IMR-90 (cell line): ENCODE data around the gene PFDN1. TPM values are rescaled to one million over a fixed set of nuclear protein-coding genes. Genes with fewer than 3 reads are reported as not detected.

ENCODE experiments used
- ATAC-seq: fragments of 200-7000 bp; cut with Tn5 transposase; 2 replicates; pipeline ENCODE4 v1.9.1; 2020; ENCODE audit warnings: low read depth, mild to moderate bottlenecking, moderate library complexity
- BruUV-seq: library from RNA; stranded (reverse); fragments of 400-500 nt; replicated peaks from 2 replicates; lab custom pipeline; 2021; lab: Mats Ljungman, UMichigan
- CTCF ChIA-PET: fragments of 300-600 bp; formaldehyde crosslinking; extraction: SDS; loops from one replicate; lab custom pipeline; 2021; ENCODE audit warnings: antibody characterized with exemption; lab: Yijun Ruan, JAX
- POLR2A ChIA-PET: fragments of 300-600 bp; sonication (Branson Sonifier 250); formaldehyde crosslinking; loops from one replicate; lab custom pipeline; 2022; ENCODE audit warnings: antibody characterized with exemption; ENCODE audit not compliant: unreplicated experiment; lab: Charles Lee
- DNase-seq: peaks from one replicate; pipeline ENCODE4 v3.0.0; 2013
- H2AFZ ChIP-seq: replicated peaks from 2 replicates; pipeline ENCODE3; 2013; ENCODE audit warnings: low read length, mild to moderate bottlenecking; ENCODE audit not compliant: poor library complexity
- H2AK5ac ChIP-seq: 2 replicates; pipeline ENCODE4 v1.6.1; 2013; ENCODE audit warnings: low read depth, low read length, inconsistent platforms
- H2AK9ac ChIP-seq: replicated peaks from 2 replicates; pipeline ENCODE3; 2013; ENCODE audit warnings: mild to moderate bottlenecking, low read depth, low read length, moderate library complexity; ENCODE audit not compliant: poor library complexity
- H2BK120ac ChIP-seq: 2 replicates; pipeline ENCODE4 v1.6.1; 2013; ENCODE audit warnings: low read depth, low read length, inconsistent platforms
- H2BK15ac ChIP-seq: 3 replicates; pipeline ENCODE4 v1.6.1; 2013; ENCODE audit warnings: low read depth, low read length, inconsistent platforms
- H2BK20ac ChIP-seq: 2 replicates; pipeline ENCODE4 v1.6.1; 2013; ENCODE audit warnings: low read depth, mild to moderate bottlenecking, inconsistent platforms, low read length, moderate library complexity
- H2BK5ac ChIP-seq: 2 replicates; pipeline ENCODE4 v1.6.1; 2013; ENCODE audit warnings: mild to moderate bottlenecking, low read depth, low read length, inconsistent platforms; ENCODE audit not compliant: poor library complexity, severe bottlenecking
- H3K14ac ChIP-seq: replicated peaks from 2 replicates; pipeline ENCODE4 v1.6.1; 2013; ENCODE audit warnings: low read depth, low read length, inconsistent platforms
- H3K18ac ChIP-seq: 2 replicates; pipeline ENCODE4 v1.6.1; 2013; ENCODE audit warnings: low read depth, low read length, control low read depth
- H3K23ac ChIP-seq: 2 replicates; pipeline ENCODE4 v1.6.1; 2013; ENCODE audit warnings: low read depth, low read length, inconsistent platforms
- H3K27ac ChIP-seq: 2 replicates; pipeline ENCODE4 v1.5.1; 2013; ENCODE audit warnings: mild to moderate bottlenecking, control low read depth, low read length; ENCODE audit not compliant: insufficient read depth
- H3K27me3 ChIP-seq: 2 replicates; pipeline ENCODE4 v1.6.1; 2013; ENCODE audit warnings: low read length; ENCODE audit not compliant: control insufficient read depth, insufficient read depth
- H3K36me3 ChIP-seq: 2 replicates; pipeline ENCODE4 v1.6.1; 2013; ENCODE audit warnings: low read length, mixed read lengths; ENCODE audit not compliant: control insufficient read depth, insufficient read depth
- H3K4ac ChIP-seq: 2 replicates; pipeline ENCODE4 v1.6.1; 2013; ENCODE audit warnings: low read depth, low read length, inconsistent platforms
- H3K4me1 ChIP-seq: 2 replicates; pipeline ENCODE4 v1.6.1; 2013; ENCODE audit warnings: low read length, mixed read lengths; ENCODE audit not compliant: control insufficient read depth, insufficient read depth
- H3K4me2 ChIP-seq: 2 replicates; pipeline ENCODE4 v1.6.1; 2013; ENCODE audit warnings: low read depth, mild to moderate bottlenecking, control low read depth, low read length, moderate library complexity
- H3K4me3 ChIP-seq: 2 replicates; pipeline ENCODE4 v1.5.1; 2013; ENCODE audit warnings: low read depth, mild to moderate bottlenecking, control low read depth, low read length, moderate library complexity; ENCODE audit not compliant: insufficient read depth
- H3K56ac ChIP-seq: 2 replicates; pipeline ENCODE4 v1.6.1; 2013; ENCODE audit warnings: low read length, inconsistent platforms; ENCODE audit not compliant: insufficient read depth; ENCODE audit errors: extremely low read depth
- H3K79me1 ChIP-seq, 2 experiments: 2 replicates each; pipeline ENCODE4 v1.6.1; 2013; ENCODE audit warnings: low read length in 2 of 2, inconsistent platforms in 1 of 2, low read depth in 1 of 2
- H3K9ac ChIP-seq: 2 replicates; pipeline ENCODE4 v1.6.1; 2013; ENCODE audit warnings: low read depth, low read length, control low read depth
- H3K9me1 ChIP-seq: 2 replicates; pipeline ENCODE4 v1.6.1; 2013; ENCODE audit warnings: low read length, inconsistent platforms; ENCODE audit not compliant: insufficient read depth
- H3K9me3 ChIP-seq: 2 replicates; pipeline ENCODE4 v1.6.1; 2013; ENCODE audit warnings: low read length; ENCODE audit not compliant: control insufficient read depth, insufficient read depth
- H4K20me1 ChIP-seq: 2 replicates; pipeline ENCODE4 v1.6.1; 2013; ENCODE audit warnings: low read length, inconsistent platforms; ENCODE audit not compliant: insufficient read depth
- H4K5ac ChIP-seq: 2 replicates; pipeline ENCODE4 v1.6.1; 2013; ENCODE audit warnings: mild to moderate bottlenecking, low read depth, low read length, control low read depth
- H4K8ac ChIP-seq, 2 experiments: 2 replicates each; pipeline ENCODE4 v1.6.1; 2013; ENCODE audit warnings: low read depth in 2 of 2, low read length in 2 of 2, control low read depth in 1 of 2, inconsistent platforms in 1 of 2
- H4K91ac ChIP-seq: 2 replicates; pipeline ENCODE4 v1.6.1; 2013; ENCODE audit warnings: low read depth, low read length, inconsistent platforms; ENCODE audit not compliant: insufficient read depth
- CHD1 ChIP-seq: IDR thresholded peaks from 2 replicates; pipeline ENCODE4 v1.6.1; 2012; ENCODE audit warnings: low read depth, low read length, improper control_type of control experiment
- CTCF ChIP-seq: conservative IDR thresholded peaks from 2 replicates; pipeline ENCODE4 v1.5.1; 2012; ENCODE audit warnings: mild to moderate bottlenecking, low read depth, low read length, improper control_type of control experiment
- ELK1 ChIP-seq: fragments of 150-350 bp; IDR thresholded peaks from 2 replicates; pipeline ENCODE4 v1.6.1; 2016; ENCODE audit warnings: low read depth, mild to moderate bottlenecking, low read length, moderate library complexity, borderline replicate concordance
- NFE2L2 ChIP-seq: fragments of 150-350 bp; IDR thresholded peaks from 2 replicates; pipeline ENCODE4 v1.6.1; 2016; ENCODE audit warnings: low read depth, mild to moderate bottlenecking, low read length
- POLR2A ChIP-seq: IDR thresholded peaks from 2 replicates; pipeline ENCODE4 v1.6.1; 2012; ENCODE audit warnings: mild to moderate bottlenecking, low read depth, low read length
- RFX5 ChIP-seq: IDR thresholded peaks from 2 replicates; pipeline ENCODE4 v1.8.0; 2012; ENCODE audit warnings: low read depth, mild to moderate bottlenecking, low read length, moderate library complexity
- WGBS, 2 experiments: methylation state at CpG; one replicate each; pipeline versions ENCODE4 v1.1.5 to v1.1.7; 2013; ENCODE audit warnings: missing lambda C conversion rate in 2 of 2; ENCODE audit not compliant: insufficient read length in 1 of 2; ENCODE audit errors: extremely low coverage in 2 of 2; 5-methylcytosine and 5-hydroxymethylcytosine counted together
- dilution Hi-C: fragments of 300-500 bp; cut with HindIII; formaldehyde crosslinking; loops from one replicate; pipeline ENCODE4 v1.14.3; 2018; ENCODE audit warnings: low sequenced_read_pairs; ENCODE audit not compliant: unreplicated experiment
- in situ Hi-C: fragments of 300-500 bp; cut with MboI; formaldehyde crosslinking; loops from 3 replicates; pipeline ENCODE4 v1.14.3; 2019; ENCODE audit warnings: low sequenced_read_pairs, inconsistent platforms, mixed read lengths
- intact Hi-C: fragments of 100-400 bp; cut with micrococcal nuclease; formaldehyde crosslinking; loops from 2 replicates; pipeline ENCODE4 v1.10.0; 2022
- polyA plus RNA-seq, 3 experiments: library from polyadenylated mRNA; depleted of rRNA; stranded (reverse); fragments of >200 nt; gene quantifications; 2 replicates each; pipeline ENCODE4 v1.2.3, GENCODE V29; 2012; ENCODE audit warnings: low replicate concordance in 1 of 3
- total RNA-seq: library from RNA; depleted of rRNA; stranded (reverse); fragments of >200 nt; gene quantifications from 2 replicates; pipeline ENCODE4 v1.2.3, GENCODE V29; 2012
- TF ChIP-seq, protein P1 (sequence below): fragments of 150-350 bp; IDR thresholded peaks from 2 replicates; pipeline ENCODE4 v1.6.1; 2017; ENCODE audit warnings: mild to moderate bottlenecking, antibody characterized with exemption, low read length, low read depth

PFDN1 gene
- total and polyA plus RNA-seq, 2 of the 4 experiments (the other 2 are of a cell fraction) = 98.8 to 134 TPM

DNA sequence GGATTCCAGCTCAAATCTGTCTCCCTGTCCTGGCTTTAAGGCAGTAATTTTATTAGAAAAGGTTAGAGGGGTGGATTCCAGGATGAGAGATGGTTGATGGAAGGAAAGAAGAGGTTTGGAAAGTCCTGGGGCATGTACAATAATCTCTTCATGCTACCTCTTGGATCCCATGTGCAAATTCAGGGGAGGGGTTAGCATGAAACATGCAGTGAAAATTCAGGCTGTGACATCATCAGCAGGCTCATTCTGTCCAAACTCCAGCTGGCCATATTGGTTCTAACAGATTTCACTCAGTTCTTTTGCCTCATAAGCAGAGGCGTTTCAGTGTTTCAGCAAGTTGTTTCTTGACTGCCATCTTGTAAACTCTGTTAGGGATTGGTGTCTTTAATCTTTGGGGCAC, 72.5 kb downstream of the PFDN1 start:
- Histone ChIP-seq H3K27me3 (no peaks in the 10 kb centered on the region), H3K36me3 (no peaks in the 10 kb centered on the region), H2AK9ac (no peak overlapping the region), H4K91ac (no peak overlapping the region), H2BK20ac (no peak overlapping the region), H3K18ac (no peak overlapping the region), H2AK5ac (no peak overlapping the region), H2BK120ac (no peak overlapping the region), H2AFZ (no peak overlapping the region), H4K5ac (no peak overlapping the region), H4K8ac (no peak overlapping the region), H3K4me2 (no peak overlapping the region), H3K4me1 (no peaks in the 10 kb centered on the region), H3K9me3 (no peaks in the 10 kb centered on the region), H3K56ac (no peak overlapping the region), H2BK15ac (no peak overlapping the region), H3K23ac (no peak overlapping the region), H2BK5ac (no peak overlapping the region), H3K4ac (no peak overlapping the region), H3K14ac (no peak overlapping the region), H3K9me1 (0 out of 2 replicates have a peak, but pooled peaks cover 2% of the 10 kb centered on the region), H3K4me3 (no peak overlapping the region), H3K9ac (no peak overlapping the region), H4K20me1 (no peaks in the 10 kb centered on the region), H3K79me1 (no peaks in the 10 kb centered on the region), H3K27ac (no peak overlapping the region)
- DNase-seq (no peak), ATAC-seq (no peak)
- intact Hi-C loops = no loop called here
- TF ChIP-seq CTCF = no peak
- TF ChIP-seq CHD1 = no peak
- no peak for TF ChIP-seq RFX5
- no peak for TF ChIP-seq POLR2A
- TF ChIP-seq, protein P1, sequence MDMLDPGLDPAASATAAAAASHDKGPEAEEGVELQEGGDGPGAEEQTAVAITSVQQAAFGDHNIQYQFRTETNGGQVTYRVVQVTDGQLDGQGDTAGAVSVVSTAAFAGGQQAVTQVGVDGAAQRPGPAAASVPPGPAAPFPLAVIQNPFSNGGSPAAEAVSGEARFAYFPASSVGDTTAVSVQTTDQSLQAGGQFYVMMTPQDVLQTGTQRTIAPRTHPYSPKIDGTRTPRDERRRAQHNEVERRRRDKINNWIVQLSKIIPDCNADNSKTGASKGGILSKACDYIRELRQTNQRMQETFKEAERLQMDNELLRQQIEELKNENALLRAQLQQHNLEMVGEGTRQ = no peak
- no peak for TF ChIP-seq ELK1
- no peak for TF ChIP-seq NFE2L2
- in situ Hi-C loops = no loop called here
- ChIA-PET POLR2A (no interaction called here), CTCF (interaction anchor here (1.4 kb wide), 1 partner anchor 9 kb away, joined by 9 read pairs; no protein-coding TSS in a partner anchor)
- no CpG with 5 or more reads among the region's 1 CpG for WGBS, 2 experiments
- dilution Hi-C loops = no loop called here
- no TSS peak for BruUV-seq
